ENCODE results near the gene WNT3. TPM values are rescaled to one million over a fixed set of nuclear protein-coding genes. Genes with fewer than 3 reads are reported as not detected.

Gene WNT3
- total and polyA plus RNA-seq, 4 donors, result 0.19 to 4.3 (median 2.7) TPM

GRCh38 chr17:46795379-46795952 is 23.0 kb downstream of the WNT3 start:
- no peak overlapping the region for H3K9ac ChIP-seq (ENCODE audit: low read depth in 1 of 2, low read length in 2 of 2)
- H3K27ac ChIP-seq (ENCODE audit: low read depth in 1 of 2, low read length in 2 of 2), result no peak overlapping the region
- no peaks in the 10 kb centered on the region for H3K4me1 ChIP-seq (ENCODE audit: control insufficient read depth in 4 of 4, insufficient read depth in 4 of 4, low read length in 3 of 4)
- DNase-seq (ENCODE audit: low spot score), result no peak
- no peak overlapping the region for H3K4me3 ChIP-seq (ENCODE audit: low read depth in 1 of 3, low read length in 3 of 3)
- TF ChIP-seq YY1 (IDR thresholded peaks at IDR 0.05) (no peak), GABPA (IDR thresholded peaks at IDR 0.05 in 1 of 2, conservative IDR thresholded peaks at IDR 0.05 in 1 of 2) (no peak), NR2F2 (IDR thresholded peaks at IDR 0.05) (no peak), REST (IDR thresholded peaks at IDR 0.05) (no peak), ZBTB33 (IDR thresholded peaks at IDR 0.05) (no peak), RAD21 (IDR thresholded peaks at IDR 0.05) (no peak), TAF1 (conservative IDR thresholded peaks at IDR 0.05) (no peak)
- 69% methylated on average over 15 of the region's 15 CpGs for WGBS
- H3K27me3 ChIP-seq (ENCODE audit: control insufficient read depth in 4 of 4, insufficient read depth in 4 of 4, low read length in 3 of 4), result peaks cover 0 to 6% (median 2%) of the 10 kb centered on the region in 4 donors
- no peaks in the 10 kb centered on the region for H3K9me3 ChIP-seq (ENCODE audit: control insufficient read depth in 4 of 4, low read length in 3 of 4)
- H3K36me3 ChIP-seq (ENCODE audit: control insufficient read depth in 4 of 4, insufficient read depth in 3 of 4, low read depth in 1 of 4, low read length in 3 of 4), result no peaks in the 10 kb centered on the region

- no peak overlapping the region for H3K27ac ChIP-seq (ENCODE audit: low read depth in 1 of 2, low read length in 2 of 2)
- 75% methylated on average over 5 of the region's 5 CpGs for WGBS
- H3K27me3 ChIP-seq (ENCODE audit: control insufficient read depth in 4 of 4, insufficient read depth in 4 of 4, low read length in 3 of 4), result peaks cover 0 to 6% (median 2%) of the 10 kb centered on the region in 4 donors
Measured at GRCh38 chr17:46794318-46794717, 24.2 kb downstream of the WNT3 start.

More at GRCh38 chr17:46794318-46794717, 24.2 kb downstream of the WNT3 start:
- DNase-seq (ENCODE audit: low spot score), result no peak
- Histone ChIP-seq H3K9ac (ENCODE audit: low read depth in 1 of 2, low read length in 2 of 2) (no peak overlapping the region), H3K4me3 (ENCODE audit: low read depth in 1 of 3, low read length in 3 of 3) (no peak overlapping the region), H3K36me3 (ENCODE audit: control insufficient read depth in 4 of 4, insufficient read depth in 3 of 4, low read depth in 1 of 4, low read length in 3 of 4) (no peaks in the 10 kb centered on the region), H3K4me1 (ENCODE audit: control insufficient read depth in 4 of 4, insufficient read depth in 4 of 4, low read length in 3 of 4) (no peaks in the 10 kb centered on the region), H3K9me3 (ENCODE audit: control insufficient read depth in 4 of 4, low read length in 3 of 4) (peaks cover 0 to 4% (median 2%) of the 10 kb centered on the region in 4 donors)
- TF ChIP-seq TAF1 (conservative IDR thresholded peaks at IDR 0.05) (no peak), EGR1 (IDR thresholded peaks at IDR 0.05; ENCODE audit: low read depth in 2 of 2) (no peak), RXRA (IDR thresholded peaks at IDR 0.05) (no peak), HNF4G (IDR thresholded peaks at IDR 0.05) (no peak), FOXA1 (IDR thresholded peaks at IDR 0.05) (no peak), REST (IDR thresholded peaks at IDR 0.05) (no peak), RAD21 (IDR thresholded peaks at IDR 0.05) (no peak), NR2F2 (IDR thresholded peaks at IDR 0.05) (no peak), SP1 (IDR thresholded peaks at IDR 0.05) (no peak), HNF4A (conservative IDR thresholded peaks at IDR 0.05) (no peak), FOXA2 (IDR thresholded peaks at IDR 0.05) (no peak), GABPA (IDR thresholded peaks at IDR 0.05 in 1 of 2, conservative IDR thresholded peaks at IDR 0.05 in 1 of 2) (no peak), YY1 (IDR thresholded peaks at IDR 0.05) (no peak)
